H9 (cell line): ENCODE measurements around the gene FLVCR2. TPM values are rescaled to one million over a fixed set of nuclear protein-coding genes. Genes with fewer than 3 reads are reported as not detected.

Source experiments
- DNase-seq: peaks from one replicate; pipeline ENCODE4 v3.0.0-alpha.2; 2017
- H2AFZ ChIP-seq: one replicate; pipeline ENCODE4 v1.6.1; 2013; ENCODE audit warnings: mild to moderate bottlenecking, low read length, control low read depth, moderate library complexity
- H2AK5ac ChIP-seq: 2 replicates; pipeline ENCODE4 v1.6.1; 2013; ENCODE audit warnings: low read length, control low read depth, mixed read lengths; ENCODE audit not compliant: insufficient read length
- H2BK120ac ChIP-seq: one replicate; pipeline ENCODE4 v1.6.1; 2013; ENCODE audit warnings: low read depth, mild to moderate bottlenecking, low read length, control low read depth, inconsistent platforms; ENCODE audit not compliant: poor library complexity, severe bottlenecking
- H2BK12ac ChIP-seq: 2 replicates; pipeline ENCODE4 v1.6.1; 2013; ENCODE audit warnings: low read length, control low read depth, mixed read lengths, low read depth; ENCODE audit not compliant: insufficient read length
- H2BK15ac ChIP-seq: 2 replicates; pipeline ENCODE4 v1.6.1; 2013; ENCODE audit warnings: low read depth, low read length, control low read depth
- H2BK20ac ChIP-seq: one replicate; pipeline ENCODE4 v1.6.1; 2013; ENCODE audit warnings: low read depth, mild to moderate bottlenecking, low read length, control low read depth, inconsistent platforms; ENCODE audit not compliant: poor library complexity, severe bottlenecking
- H2BK5ac ChIP-seq: 2 replicates; pipeline ENCODE4 v1.6.1; 2013; ENCODE audit warnings: low read length, control low read depth, mixed read lengths; ENCODE audit not compliant: insufficient read length
- H3K14ac ChIP-seq: 2 replicates; pipeline ENCODE4 v1.6.1; 2013; ENCODE audit warnings: low read length, control low read depth; ENCODE audit not compliant: insufficient read depth
- H3K18ac ChIP-seq: 2 replicates; pipeline ENCODE4 v1.6.1; 2013; ENCODE audit warnings: low read depth, mild to moderate bottlenecking, mixed read lengths, low read length, control low read depth; ENCODE audit not compliant: insufficient read length
- H3K23ac ChIP-seq: 2 replicates; pipeline ENCODE4 v1.6.1; 2013; ENCODE audit warnings: low read length, control low read depth, mixed read lengths, low read depth; ENCODE audit not compliant: insufficient read length
- H3K23me2 ChIP-seq: 2 replicates; pipeline ENCODE4 v1.6.1; 2013; ENCODE audit warnings: low read depth, mild to moderate bottlenecking, mixed read lengths, low read length, control low read depth; ENCODE audit not compliant: insufficient read length, poor library complexity, severe bottlenecking
- H3K27ac ChIP-seq: 2 replicates; pipeline ENCODE4 v1.5.1; 2013; ENCODE audit warnings: low read length, control low read depth, mixed read lengths, low read depth; ENCODE audit not compliant: insufficient read length
- H3K27me3 ChIP-seq: 2 replicates; pipeline ENCODE4 v1.6.1; 2013; ENCODE audit warnings: low read length, control low read depth, inconsistent platforms; ENCODE audit not compliant: insufficient read depth
- H3K4ac ChIP-seq: 2 replicates; pipeline ENCODE4 v1.6.1; 2013; ENCODE audit warnings: low read depth, mild to moderate bottlenecking, control low read depth, inconsistent platforms, low read length, moderate library complexity
- H3K4me1 ChIP-seq: 2 replicates; pipeline ENCODE4 v1.6.1; 2013; ENCODE audit warnings: low read length, control low read depth, inconsistent platforms; ENCODE audit not compliant: insufficient read depth
- H3K4me2 ChIP-seq: 2 replicates; pipeline ENCODE4 v1.6.1; 2013; ENCODE audit warnings: low read length, control low read depth, mixed read lengths; ENCODE audit not compliant: insufficient read length, insufficient read depth
- H3K56ac ChIP-seq: 2 replicates; pipeline ENCODE4 v1.6.1; 2013; ENCODE audit warnings: low read depth, mild to moderate bottlenecking, mixed read lengths, low read length, control low read depth; ENCODE audit not compliant: insufficient read length
- H3K79me1 ChIP-seq: 2 replicates; pipeline ENCODE4 v1.6.1; 2013; ENCODE audit warnings: low read depth, mild to moderate bottlenecking, moderate library complexity, low read length, control low read depth, inconsistent platforms; ENCODE audit not compliant: insufficient read depth, poor library complexity, severe bottlenecking
- H3K79me2 ChIP-seq: 2 replicates; pipeline ENCODE4 v1.6.1; 2013; ENCODE audit warnings: low read length, control low read depth, inconsistent platforms; ENCODE audit not compliant: insufficient read depth
- H3K9ac ChIP-seq: 2 replicates; pipeline ENCODE4 v1.6.1; 2013; ENCODE audit warnings: low read length, control low read depth, mixed read lengths; ENCODE audit not compliant: insufficient read length; ENCODE audit errors: extremely low read depth
- H3K9me3 ChIP-seq: one replicate; pipeline ENCODE4 v1.6.1; 2013; ENCODE audit warnings: low read depth, low read length, inconsistent platforms; ENCODE audit not compliant: control insufficient read depth
- H3T11ph ChIP-seq: one replicate; pipeline ENCODE4 v1.6.1; 2013; ENCODE audit warnings: mild to moderate bottlenecking, low read length, control low read depth, inconsistent platforms
- H4K20me1 ChIP-seq: one replicate; pipeline ENCODE4 v1.6.1; 2013; ENCODE audit not compliant: control insufficient read depth, insufficient read length, insufficient read depth
- H4K5ac ChIP-seq: 2 replicates; pipeline ENCODE4 v1.6.1; 2013; ENCODE audit warnings: low read depth, mild to moderate bottlenecking, mixed read lengths, low read length, control low read depth; ENCODE audit not compliant: insufficient read length
- H4K8ac ChIP-seq: replicated peaks from 2 replicates; pipeline ENCODE4 v1.6.1; 2013; ENCODE audit warnings: low read length, control low read depth, mixed read lengths, low read depth; ENCODE audit not compliant: insufficient read length
- H4K91ac ChIP-seq: 2 replicates; pipeline ENCODE4 v1.6.1; 2013; ENCODE audit warnings: low read depth, mild to moderate bottlenecking, moderate library complexity, mixed read lengths, low read length, control low read depth; ENCODE audit not compliant: insufficient read length
- H3K27ac Mint-ChIP-seq, 3 experiments: 2 replicates in 2 of 3; 3 replicates in 1 of 3; pipeline ENCODE4 v1.8.0; 2020 to 2021; ENCODE audit warnings: mixed read lengths in 3 of 3, mild to moderate bottlenecking in 1 of 3, moderate library complexity in 1 of 3
- H3K27me3 Mint-ChIP-seq: 2 replicates; pipeline ENCODE4 v1.8.0; 2021; ENCODE audit warnings: low read depth, mild to moderate bottlenecking, moderate library complexity, mixed read lengths
- H3K36me3 Mint-ChIP-seq, 3 experiments: 2 replicates in 2 of 3; 3 replicates in 1 of 3; pipeline ENCODE4 v1.8.0; 2020 to 2021; ENCODE audit warnings: low read depth in 3 of 3, mixed read lengths in 3 of 3; ENCODE audit not compliant: insufficient read depth in 1 of 3
- H3K4me1 Mint-ChIP-seq, 2 experiments: 2 replicates each; pipeline ENCODE4 v1.8.0; 2020; ENCODE audit warnings: mixed read lengths in 2 of 2
- H3K4me3 Mint-ChIP-seq, 2 experiments: 2 replicates in 1 of 2; 3 replicates in 1 of 2; pipeline ENCODE4 v1.8.0; 2020 to 2021; ENCODE audit warnings: mild to moderate bottlenecking in 2 of 2, mixed read lengths in 2 of 2, moderate library complexity in 1 of 2
- H3K9me3 Mint-ChIP-seq, 2 experiments: 2 replicates in 1 of 2; 3 replicates in 1 of 2; pipeline ENCODE4 v1.8.0; 2020; ENCODE audit warnings: mild to moderate bottlenecking in 2 of 2, mixed read lengths in 2 of 2, moderate library complexity in 1 of 2
- WGBS: extraction: QIAGEN DNeasy Blood & Tissue Kit; methylation state at CpG from one replicate; pipeline ENCODE4 v1.1.7; 2013; ENCODE audit warnings: missing lambda C conversion rate, low lambda C conversion rate, mixed read lengths; ENCODE audit not compliant: insufficient read length; ENCODE audit errors: extremely low coverage; 5-methylcytosine and 5-hydroxymethylcytosine counted together
- total RNA-seq: library from RNA; stranded (reverse); gene quantifications from 2 replicates; pipeline ENCODE4 v1.2.1, GENCODE V29; 2021
- TF ChIP-seq, protein P1 (sequence below): fragments of 200-600 bp; sonication (generic); conservative IDR thresholded peaks from 3 replicates; pipeline ENCODE4 v1.8.0; 2021; ENCODE audit warnings: antibody characterized with exemption, mild to moderate bottlenecking

Gene FLVCR2
- total RNA-seq, 1 experiment from 2014 or later = 7.1 TPM

DNA sequence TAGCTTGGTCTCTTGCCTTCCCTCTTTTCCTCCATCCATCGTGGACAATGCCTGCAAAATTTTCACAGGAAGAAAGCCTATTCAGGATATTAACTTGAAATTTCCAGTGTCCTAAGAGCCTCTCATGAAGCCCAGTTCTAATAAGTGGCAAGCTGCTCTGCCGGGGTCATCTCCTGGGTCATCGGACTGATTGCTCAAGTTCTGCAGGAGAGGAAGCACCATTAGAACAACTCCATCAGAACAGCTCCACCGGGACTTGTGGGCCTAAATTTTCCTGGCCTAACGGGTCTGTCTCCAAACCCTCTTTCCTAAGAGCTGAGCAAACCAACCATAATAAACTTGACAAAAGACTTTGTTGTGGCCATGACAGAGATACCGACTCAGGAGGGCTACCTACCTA lies 68.3 kb downstream of the FLVCR2 start:
- Mint-ChIP-seq H3K27me3 (no peaks in the 10 kb centered on the region), H3K9me3 (no peaks in the 10 kb centered on the region), H3K27ac (no peak overlapping the region), H3K36me3 (peaks cover 18 to 39% (median 27%) of the 10 kb centered on the region in 3 experiments), H3K4me3 (no peak overlapping the region), H3K4me1 (no peaks in the 10 kb centered on the region)
- Histone ChIP-seq H2BK12ac (no peak overlapping the region), H3K23me2 (no peaks in the 10 kb centered on the region), H3K56ac (no peak overlapping the region), H3K9me3 (no peaks in the 10 kb centered on the region), H3K18ac (no peak overlapping the region), H4K91ac (no peak overlapping the region), H3K79me1 (no peaks in the 10 kb centered on the region), H3K4me1 (no peaks in the 10 kb centered on the region), H3K14ac (no peak overlapping the region), H3K9ac (no peak overlapping the region), H3K4ac (no peak overlapping the region), H2AFZ (no peak overlapping the region), H2BK120ac (no peak overlapping the region), H3K23ac (no peak overlapping the region), H3K27ac (no peak overlapping the region), H2AK5ac (no peak overlapping the region), H4K8ac (no peak overlapping the region), H3T11ph (no peak overlapping the region), H4K20me1 (no peaks in the 10 kb centered on the region), H3K4me2 (no peak overlapping the region), H3K27me3 (no peaks in the 10 kb centered on the region), H4K5ac (no peak overlapping the region), H2BK15ac (no peak overlapping the region), H2BK5ac (no peak overlapping the region), H2BK20ac (no peak overlapping the region), H3K79me2 (no peaks in the 10 kb centered on the region)
- WGBS = no CpG with 5 or more reads among the region's 6 CpGs
- DNase-seq = no peak
- TF ChIP-seq, protein P1, sequence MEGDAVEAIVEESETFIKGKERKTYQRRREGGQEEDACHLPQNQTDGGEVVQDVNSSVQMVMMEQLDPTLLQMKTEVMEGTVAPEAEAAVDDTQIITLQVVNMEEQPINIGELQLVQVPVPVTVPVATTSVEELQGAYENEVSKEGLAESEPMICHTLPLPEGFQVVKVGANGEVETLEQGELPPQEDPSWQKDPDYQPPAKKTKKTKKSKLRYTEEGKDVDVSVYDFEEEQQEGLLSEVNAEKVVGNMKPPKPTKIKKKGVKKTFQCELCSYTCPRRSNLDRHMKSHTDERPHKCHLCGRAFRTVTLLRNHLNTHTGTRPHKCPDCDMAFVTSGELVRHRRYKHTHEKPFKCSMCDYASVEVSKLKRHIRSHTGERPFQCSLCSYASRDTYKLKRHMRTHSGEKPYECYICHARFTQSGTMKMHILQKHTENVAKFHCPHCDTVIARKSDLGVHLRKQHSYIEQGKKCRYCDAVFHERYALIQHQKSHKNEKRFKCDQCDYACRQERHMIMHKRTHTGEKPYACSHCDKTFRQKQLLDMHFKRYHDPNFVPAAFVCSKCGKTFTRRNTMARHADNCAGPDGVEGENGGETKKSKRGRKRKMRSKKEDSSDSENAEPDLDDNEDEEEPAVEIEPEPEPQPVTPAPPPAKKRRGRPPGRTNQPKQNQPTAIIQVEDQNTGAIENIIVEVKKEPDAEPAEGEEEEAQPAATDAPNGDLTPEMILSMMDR = no peak
